ENCODE measurements around the gene FLT4. TPM values are rescaled to one million over a fixed set of nuclear protein-coding genes. Genes with fewer than 3 reads are reported as not detected.

FLT4 gene
- total and polyA plus RNA-seq, 2 experiments from 2014 or later = 3.9 to 9.0 TPM

DNA sequence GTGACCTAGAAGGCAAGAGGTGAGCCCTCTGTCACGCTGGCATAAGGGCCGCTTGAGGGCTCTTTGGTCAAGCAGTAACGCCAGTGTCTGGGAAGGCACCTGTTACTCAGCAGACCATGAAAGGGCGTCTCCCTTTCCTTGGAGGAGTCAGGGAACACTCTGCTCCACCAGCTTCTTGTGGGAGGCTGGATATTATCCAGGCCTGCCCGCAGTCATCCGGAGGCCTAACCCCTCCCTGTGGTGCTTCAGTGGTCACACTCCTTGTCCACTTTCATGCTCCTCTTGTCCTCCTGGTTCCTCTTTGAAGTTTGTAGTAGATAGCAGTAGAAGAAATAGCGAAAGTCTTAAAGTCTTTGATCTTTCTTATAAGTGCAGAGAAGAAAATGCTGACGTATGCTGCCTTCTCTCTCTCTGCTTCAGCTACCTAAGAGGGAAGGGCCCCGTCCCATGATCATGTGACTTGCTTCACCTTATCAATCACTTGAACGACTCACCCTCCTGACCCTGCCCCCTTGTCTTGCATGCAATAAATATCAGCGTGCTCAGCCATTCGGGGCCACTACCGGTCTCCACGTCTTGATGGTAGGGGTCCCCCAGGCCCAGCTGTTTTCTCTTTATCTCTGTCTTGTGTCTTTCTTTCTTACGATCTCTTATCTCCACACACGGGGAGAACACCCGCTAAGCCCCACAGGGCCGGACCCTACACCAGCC lies 41.4 kb downstream of the FLT4 start:
- peaks cover 12% of the 10 kb centered on the region for H3K4me1 ChIP-seq (ENCODE audit: low read depth)
- no peaks in the 10 kb centered on the region for H3K36me3 ChIP-seq
- H3K27me3 ChIP-seq = no peaks in the 10 kb centered on the region
- no peak for TF ChIP-seq CTCF (IDR thresholded peaks at IDR 0.05; ENCODE audit: low read depth, low read length)
- no peaks in the 10 kb centered on the region for H3K9me3 ChIP-seq (ENCODE audit: low read depth)
- H3K4me3 ChIP-seq = no peak overlapping the region
- peak in 1 of 2 donors; percentile 55 for DNase-seq (ENCODE audit: low read depth in 1 of 2, low spot score in 1 of 2)
- H3K27ac ChIP-seq = peak overlapping the region; percentile 83

- H3K27me3 ChIP-seq = no peaks in the 10 kb centered on the region
Observed at GRCh38 chr5:180606215-180606785, 43.1 kb downstream of the FLT4 start.

DNA sequence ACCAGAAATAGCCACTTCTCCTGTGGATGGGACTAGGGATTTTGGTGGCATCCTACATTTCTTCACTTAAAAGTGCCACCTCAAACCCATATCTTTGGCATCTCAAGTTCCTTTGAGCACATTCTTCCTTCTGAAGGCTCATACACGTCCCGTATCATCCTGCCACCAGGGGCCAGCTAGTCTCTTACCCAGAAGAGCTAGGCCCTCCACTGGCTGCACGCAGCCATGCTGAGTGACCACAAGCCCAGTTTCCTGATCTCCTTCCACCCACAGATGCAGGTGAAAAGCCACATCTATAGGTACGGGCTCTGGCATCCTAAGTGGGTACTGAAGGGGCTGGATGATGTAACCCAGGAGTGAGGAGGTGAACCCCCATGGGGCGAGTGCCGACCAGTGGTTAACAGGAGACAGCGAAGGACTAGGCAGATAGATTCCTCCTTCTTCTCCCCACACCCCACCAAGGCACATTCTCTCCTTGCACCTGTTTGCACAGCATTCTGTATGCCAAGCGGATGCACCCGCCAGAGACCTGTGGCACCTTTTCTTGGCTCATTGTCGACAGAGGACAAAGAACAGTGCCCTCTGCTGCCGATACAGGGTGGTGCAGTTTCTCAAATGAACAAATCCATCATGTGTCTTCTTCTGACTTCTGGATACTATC lies 43.7 kb downstream of the FLT4 start:
- no peaks in the 10 kb centered on the region for H3K9me3 ChIP-seq (ENCODE audit: low read depth)
- H3K36me3 ChIP-seq = no peaks in the 10 kb centered on the region
- H3K4me1 ChIP-seq (ENCODE audit: low read depth) = peaks cover 12% of the 10 kb centered on the region
- H3K4me3 ChIP-seq = no peak overlapping the region
- TF ChIP-seq CTCF (IDR thresholded peaks at IDR 0.05; ENCODE audit: low read depth, low read length) = peak; percentile 85
- DNase-seq (ENCODE audit: low read depth in 1 of 2, low spot score in 1 of 2) = peak; percentile 60 to 68
- H3K27ac ChIP-seq = no peak overlapping the region
- H3K27me3 ChIP-seq = no peaks in the 10 kb centered on the region

More at GRCh38 chr5:180606215-180606785, 43.1 kb downstream of the FLT4 start:
- no peaks in the 10 kb centered on the region for H3K9me3 ChIP-seq (ENCODE audit: low read depth)
- no peak for DNase-seq (ENCODE audit: low read depth in 1 of 2, low spot score in 1 of 2)
- no peak overlapping the region for H3K27ac ChIP-seq
- H3K4me3 ChIP-seq = no peak overlapping the region
- H3K4me1 ChIP-seq (ENCODE audit: low read depth) = peaks cover 12% of the 10 kb centered on the region
- H3K36me3 ChIP-seq = no peaks in the 10 kb centered on the region
- TF ChIP-seq CTCF (IDR thresholded peaks at IDR 0.05; ENCODE audit: low read depth, low read length) = no peak

GRCh38 chr5:180604271-180604670 lies 45.1 kb downstream of the FLT4 start:
- Histone ChIP-seq H3K27ac (no peak overlapping the region), H3K4me3 (no peak overlapping the region), H3K9me3 (ENCODE audit: low read depth) (no peaks in the 10 kb centered on the region), H3K36me3 (no peaks in the 10 kb centered on the region), H3K4me1 (ENCODE audit: low read depth) (peaks cover 12% of the 10 kb centered on the region), H3K27me3 (no peaks in the 10 kb centered on the region)
- no peak for DNase-seq (ENCODE audit: low read depth in 1 of 2, low spot score in 1 of 2)
- no peak for TF ChIP-seq CTCF (IDR thresholded peaks at IDR 0.05; ENCODE audit: low read depth, low read length)

GRCh38 chr5:180603076-180603594 lies 46.3 kb downstream of the FLT4 start:
- Histone ChIP-seq H3K36me3 (no peaks in the 10 kb centered on the region), H3K9me3 (ENCODE audit: low read depth) (no peaks in the 10 kb centered on the region), H3K4me3 (no peak overlapping the region), H3K27ac (no peak overlapping the region), H3K27me3 (no peaks in the 10 kb centered on the region), H3K4me1 (ENCODE audit: low read depth) (peaks cover 6% of the 10 kb centered on the region)
- DNase-seq (ENCODE audit: low read depth in 1 of 2, low spot score in 1 of 2) = no peak
- no peak for TF ChIP-seq CTCF (IDR thresholded peaks at IDR 0.05; ENCODE audit: low read depth, low read length)
